NCI-H1092 (cell line): ENCODE data around the gene MAEA.

ENCODE experiments used
- DNase-seq: peaks from one replicate; lab custom pipeline; 2025; lab: John Stamatoyannopoulos, UW

Gene MAEA

GRCh38 chr4:1300466-1301455 lies 11.1 kb downstream of the MAEA start:
- DNase-seq, result no peak

GRCh38 chr4:1302159-1302558 lies 12.5 kb downstream of the MAEA start:
- DNase-seq, result no peak

- DNase-seq, result no peak
Measured at GRCh38 chr4:1305261-1305711, 15.6 kb downstream of the MAEA start.

- no peak for DNase-seq
Measured at GRCh38 chr4:1305781-1306455, 16.2 kb downstream of the MAEA start.

GRCh38 chr4:1307951-1308735 lies 18.5 kb downstream of the MAEA start:
- no peak for DNase-seq

GRCh38 chr4:1309261-1310010 lies 19.7 kb downstream of the MAEA start:
- DNase-seq, result no peak

- no peak for DNase-seq
Measured at GRCh38 chr4:1310031-1310795, 20.5 kb downstream of the MAEA start.

- no peak for DNase-seq
Measured at GRCh38 chr4:1310796-1311631, 21.3 kb downstream of the MAEA start.

- no peak for DNase-seq
Measured at GRCh38 chr4:1312821-1313640, 23.3 kb downstream of the MAEA start.

GRCh38 chr4:1315306-1315705 lies 25.6 kb downstream of the MAEA start:
- DNase-seq, result no peak

- no peak for DNase-seq
Measured at GRCh38 chr4:1315836-1316536, 26.3 kb downstream of the MAEA start.

GRCh38 chr4:1316537-1317168 lies 27.0 kb downstream of the MAEA start:
- DNase-seq, result no peak

- DNase-seq, result no peak
Measured at GRCh38 chr4:1317177-1318045, 27.7 kb downstream of the MAEA start.

GRCh38 chr4:1318046-1318375 lies 28.3 kb downstream of the MAEA start:
- no peak for DNase-seq

- DNase-seq, result no peak
Measured at GRCh38 chr4:1318488-1319213, 29.0 kb downstream of the MAEA start.

GRCh38 chr4:1321486-1321885 lies 31.8 kb downstream of the MAEA start:
- DNase-seq, result no peak
